Lower leg skin (tissue), 3 donors: ENCODE data around the gene RUNX1.

Source experiments
- CTCF ChIP-seq, 3 donors: fragments of 450-650 bp; IDR thresholded peaks; one replicate each; pipeline ENCODE4 v1.5.1; 2016; ENCODE audit warnings: antibody characterized with exemption in 3 of 3, mild to moderate bottlenecking in 3 of 3, moderate library complexity in 2 of 3
- POLR2A ChIP-seq, 2 donors: fragments of 450-650 bp; IDR thresholded peaks; one replicate each; pipeline ENCODE4 v1.6.1; 2016 to 2017; ENCODE audit warnings: antibody characterized with exemption in 2 of 2, mild to moderate bottlenecking in 1 of 2, moderate library complexity in 1 of 2

DNA sequence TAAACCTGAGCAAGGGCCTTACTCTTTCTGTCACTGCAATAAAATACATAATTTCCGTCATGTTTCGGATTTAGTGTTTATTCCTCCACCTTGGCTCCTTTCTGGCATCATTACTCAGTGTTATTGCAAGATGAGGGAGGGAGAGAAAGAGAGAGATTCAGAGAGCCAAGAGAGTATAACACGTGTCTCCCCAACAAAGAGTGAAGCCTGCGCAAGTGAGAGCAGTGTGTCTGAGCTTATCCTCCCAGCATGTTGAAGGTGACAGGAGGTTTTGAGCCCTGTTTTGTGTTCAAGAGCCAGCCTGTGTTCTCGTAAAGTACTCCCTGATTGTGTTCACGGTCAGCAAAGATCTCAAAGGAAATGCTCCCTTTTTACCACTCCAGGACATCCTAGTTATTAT is 6.3 kb downstream of the RUNX1 start:
- TF ChIP-seq CTCF (IDR thresholded peaks at IDR 0.05) (no peak), POLR2A (IDR thresholded peaks at IDR 0.05) (no peak)
